Endothelial cell (in vitro differentiated cells): ENCODE measurements around the gene ZFR2. TPM values are rescaled to one million over a fixed set of nuclear protein-coding genes. Genes with fewer than 3 reads are reported as not detected.

ENCODE experiments used
- DNase-seq: peaks from one replicate; pipeline ENCODE4 v3.0.0; 2021; ENCODE audit warnings: low spot score
- H3K27ac Mint-ChIP-seq: one replicate; pipeline ENCODE4 v1.8.0; 2021; ENCODE audit warnings: mixed read lengths, inconsistent platforms; ENCODE audit not compliant: unreplicated experiment
- H3K27me3 Mint-ChIP-seq: one replicate; pipeline ENCODE4 v1.8.0; 2021; ENCODE audit warnings: mild to moderate bottlenecking, moderate library complexity, mixed read lengths, inconsistent platforms; ENCODE audit not compliant: unreplicated experiment
- H3K36me3 Mint-ChIP-seq: one replicate; pipeline ENCODE4 v1.8.0; 2021; ENCODE audit warnings: mild to moderate bottlenecking, low read depth, mixed read lengths, inconsistent platforms; ENCODE audit not compliant: unreplicated experiment
- H3K4me1 Mint-ChIP-seq: one replicate; pipeline ENCODE4 v1.8.0; 2021; ENCODE audit warnings: mild to moderate bottlenecking, mixed read lengths, inconsistent platforms; ENCODE audit not compliant: unreplicated experiment
- H3K4me3 Mint-ChIP-seq: one replicate; pipeline ENCODE4 v1.8.0; 2021; ENCODE audit warnings: mild to moderate bottlenecking, mixed read lengths, inconsistent platforms; ENCODE audit not compliant: unreplicated experiment
- H3K9me3 Mint-ChIP-seq: one replicate; pipeline ENCODE4 v1.8.0; 2021; ENCODE audit warnings: mixed read lengths, inconsistent platforms; ENCODE audit not compliant: unreplicated experiment
- CTCF ChIP-seq: fragments of 200-600 bp; sonication (generic); IDR thresholded peaks from one replicate; pipeline ENCODE4 v1.5.0; 2021; ENCODE audit warnings: antibody characterized with exemption; ENCODE audit not compliant: unreplicated experiment
- total RNA-seq: library from RNA; stranded (reverse); fragmentation: NEBNext Ultra II Directional; extraction: Animal tissue kit (Norgen Biotek cat#: 25700); gene quantifications from one replicate; pipeline ENCODE4 v1.2.1, GENCODE V29; 2021; ENCODE audit not compliant: unreplicated experiment

ZFR2 gene
- total RNA-seq, 1 donor from 2014 or later = 1.8 TPM

GRCh38 chr19:3778104-3778867 lies 90.6 kb downstream of the ZFR2 start:
- Mint-ChIP-seq H3K27me3 (peaks cover 18% of the 10 kb centered on the region), H3K4me1 (peaks cover 4% of the 10 kb centered on the region), H3K36me3 (peaks cover 21% of the 10 kb centered on the region), H3K9me3 (peaks cover 11% of the 10 kb centered on the region), H3K4me3 (no peak overlapping the region), H3K27ac (no peak overlapping the region)
- no peak for TF ChIP-seq CTCF
- no peak for DNase-seq

GRCh38 chr19:3776479-3777040 lies 92.3 kb downstream of the ZFR2 start:
- H3K4me1 Mint-ChIP-seq = no peaks in the 10 kb centered on the region
- TF ChIP-seq CTCF = no peak
- H3K36me3 Mint-ChIP-seq = peaks cover 12% of the 10 kb centered on the region
- peaks cover 12% of the 10 kb centered on the region for H3K27me3 Mint-ChIP-seq
- peak overlapping the region; percentile 19 for H3K4me3 Mint-ChIP-seq
- no peak overlapping the region for H3K27ac Mint-ChIP-seq
- DNase-seq = no peak
- peaks cover 2% of the 10 kb centered on the region for H3K9me3 Mint-ChIP-seq

GRCh38 chr19:3775831-3776230 lies 93.0 kb downstream of the ZFR2 start:
- Mint-ChIP-seq H3K36me3 (peaks cover 5% of the 10 kb centered on the region), H3K27ac (no peak overlapping the region), H3K4me3 (no peak overlapping the region), H3K4me1 (no peaks in the 10 kb centered on the region), H3K9me3 (no peaks in the 10 kb centered on the region), H3K27me3 (peaks cover 11% of the 10 kb centered on the region)
- TF ChIP-seq CTCF = no peak
- no peak for DNase-seq

GRCh38 chr19:3775374-3775711 lies 93.5 kb downstream of the ZFR2 start:
- Mint-ChIP-seq H3K4me3 (no peak overlapping the region), H3K36me3 (peaks cover 4% of the 10 kb centered on the region), H3K4me1 (no peaks in the 10 kb centered on the region), H3K27me3 (peaks cover 9% of the 10 kb centered on the region), H3K9me3 (no peaks in the 10 kb centered on the region), H3K27ac (no peak overlapping the region)
- no peak for DNase-seq
- TF ChIP-seq CTCF = no peak

GRCh38 chr19:3774621-3775373 lies 94.0 kb downstream of the ZFR2 start:
- Mint-ChIP-seq H3K4me1 (no peaks in the 10 kb centered on the region), H3K4me3 (no peak overlapping the region), H3K9me3 (no peaks in the 10 kb centered on the region), H3K27ac (no peak overlapping the region), H3K27me3 (peaks cover 9% of the 10 kb centered on the region), H3K36me3 (peaks cover 4% of the 10 kb centered on the region)
- no peak for DNase-seq
- no peak for TF ChIP-seq CTCF
